Mucosa of stomach (tissue), 1 donor: Measurements from ENCODE around the gene WDR81.

ENCODE experiments used
- H3K27me3 ChIP-seq: one replicate; pipeline ENCODE4 v1.7.0; 2013; ENCODE audit warnings: mild to moderate bottlenecking, low read length; ENCODE audit not compliant: control insufficient read depth, insufficient read depth
- H3K36me3 ChIP-seq: one replicate; pipeline ENCODE4 v1.7.0; 2013; ENCODE audit warnings: low read length; ENCODE audit not compliant: control insufficient read depth, insufficient read depth
- H3K4me1 ChIP-seq: one replicate; pipeline ENCODE4 v1.7.0; 2013; ENCODE audit warnings: mild to moderate bottlenecking, low read length; ENCODE audit not compliant: control insufficient read depth, insufficient read depth
- H3K4me3 ChIP-seq: one replicate; pipeline ENCODE4 v1.7.0; 2013; ENCODE audit warnings: low read length
- H3K9ac ChIP-seq: one replicate; pipeline ENCODE4 v1.7.0; 2013; ENCODE audit warnings: mild to moderate bottlenecking, low read length, moderate library complexity
- H3K9me3 ChIP-seq: one replicate; pipeline ENCODE4 v1.7.0; 2013; ENCODE audit warnings: mild to moderate bottlenecking, low read length, moderate library complexity; ENCODE audit not compliant: control insufficient read depth
- donor health status: Pancreatic carcinoma.

The WDR81 gene

DNA sequence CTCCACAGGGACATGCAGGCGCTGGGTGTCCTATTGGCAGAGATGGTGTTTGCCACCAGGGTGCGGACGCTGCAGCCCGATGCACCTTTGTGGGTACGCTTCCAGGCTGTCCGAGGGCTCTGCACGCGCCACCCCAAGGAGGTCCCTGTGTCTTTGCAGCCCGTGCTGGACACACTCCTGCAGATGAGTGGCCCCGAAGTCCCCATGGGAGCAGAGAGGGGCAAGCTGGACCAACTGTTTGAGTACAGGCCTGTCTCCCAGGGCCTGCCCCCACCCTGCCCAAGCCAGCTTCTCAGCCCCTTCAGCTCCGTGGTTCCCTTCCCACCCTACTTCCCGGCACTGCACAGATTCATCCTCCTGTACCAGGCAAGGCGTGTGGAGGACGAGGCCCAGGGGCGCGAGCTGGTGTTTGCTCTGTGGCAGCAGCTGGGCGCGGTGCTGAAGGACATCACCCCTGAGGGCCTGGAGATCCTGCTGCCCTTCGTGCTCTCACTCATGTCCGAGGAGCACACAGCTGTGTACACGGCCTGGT is 2.8 kb downstream of the WDR81 start:
- H3K4me3 ChIP-seq: no peak overlapping the region
- H3K4me1 ChIP-seq: peaks cover 12% of the 10 kb centered on the region
- H3K27me3 ChIP-seq: no peaks in the 10 kb centered on the region
- no peaks in the 10 kb centered on the region for H3K9me3 ChIP-seq
- no peak overlapping the region for H3K9ac ChIP-seq
- H3K36me3 ChIP-seq: no peaks in the 10 kb centered on the region

DNA sequence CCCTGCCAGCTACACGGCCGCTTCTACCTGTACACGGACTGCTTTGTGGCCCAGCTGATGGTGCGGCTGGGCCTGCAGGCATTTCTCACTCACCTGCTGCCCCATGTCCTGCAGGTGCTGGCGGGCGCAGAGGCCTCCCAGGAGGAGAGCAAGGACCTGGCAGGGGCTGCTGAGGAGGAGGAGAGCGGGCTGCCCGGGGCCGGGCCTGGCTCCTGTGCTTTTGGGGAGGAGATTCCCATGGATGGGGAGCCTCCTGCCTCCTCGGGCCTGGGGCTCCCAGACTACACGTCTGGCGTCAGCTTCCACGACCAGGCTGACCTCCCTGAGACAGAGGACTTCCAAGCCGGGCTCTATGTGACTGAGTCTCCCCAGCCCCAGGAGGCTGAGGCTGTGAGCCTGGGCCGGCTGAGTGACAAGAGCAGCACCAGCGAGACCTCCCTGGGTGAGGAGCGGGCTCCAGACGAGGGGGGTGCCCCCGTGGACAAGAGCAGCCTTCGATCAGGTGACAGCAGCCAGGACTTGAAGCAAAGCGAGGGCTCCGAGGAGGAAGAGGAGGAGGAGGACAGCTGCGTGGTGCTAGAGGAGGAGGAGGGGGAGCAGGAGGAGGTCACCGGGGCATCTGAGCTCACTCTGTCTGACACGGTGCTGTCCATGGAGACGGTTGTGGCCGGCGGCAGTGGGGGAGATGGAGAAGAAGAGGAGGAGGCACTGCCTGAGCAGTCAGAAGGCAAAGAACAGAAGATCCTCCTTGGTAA is 3.5 kb downstream of the WDR81 start:
- H3K36me3 ChIP-seq: no peaks in the 10 kb centered on the region
- H3K9ac ChIP-seq: no peak overlapping the region
- peaks cover 12% of the 10 kb centered on the region for H3K4me1 ChIP-seq

GRCh38 chr17:1729966-1730325 is 5.4 kb downstream of the WDR81 start:
- H3K36me3 ChIP-seq: no peaks in the 10 kb centered on the region
- peaks cover 5% of the 10 kb centered on the region for H3K4me1 ChIP-seq
- H3K4me3 ChIP-seq: no peak overlapping the region

More for the DNA sequence above, 3.5 kb downstream of the WDR81 start:
- no peak overlapping the region for H3K4me3 ChIP-seq
- no peaks in the 10 kb centered on the region for H3K27me3 ChIP-seq
- no peaks in the 10 kb centered on the region for H3K9me3 ChIP-seq

GRCh38 chr17:1730326-1731193 is 6.1 kb downstream of the WDR81 start:
- H3K9me3 ChIP-seq: no peaks in the 10 kb centered on the region
- H3K9ac ChIP-seq: peak overlapping the region; percentile 43
- no peaks in the 10 kb centered on the region for H3K36me3 ChIP-seq
- H3K4me3 ChIP-seq: no peak overlapping the region
- H3K27me3 ChIP-seq: no peaks in the 10 kb centered on the region
- H3K4me1 ChIP-seq: peaks cover under 1% of the 10 kb centered on the region

More at GRCh38 chr17:1729966-1730325, 5.4 kb downstream of the WDR81 start:
- Histone ChIP-seq H3K27me3 (no peaks in the 10 kb centered on the region), H3K9me3 (no peaks in the 10 kb centered on the region), H3K9ac (no peak overlapping the region)

DNA sequence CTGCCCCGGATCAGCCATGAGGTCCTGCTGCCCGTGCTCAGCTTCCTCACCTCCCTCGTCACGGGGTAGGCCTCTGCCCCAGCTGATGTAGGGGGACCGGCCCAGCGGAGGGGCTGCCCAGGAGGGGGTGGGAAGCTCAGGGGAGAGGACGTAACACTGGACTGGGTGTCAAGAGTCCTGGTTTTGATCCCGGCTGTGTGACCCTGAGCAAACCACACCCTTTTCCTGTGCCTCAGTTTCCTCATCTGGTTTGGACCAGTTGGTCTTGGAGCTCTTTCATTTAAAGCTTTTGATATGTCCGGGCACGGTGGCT is 6.6 kb downstream of the WDR81 start:
- Histone ChIP-seq H3K9ac (no peak overlapping the region), H3K36me3 (no peaks in the 10 kb centered on the region), H3K27me3 (no peaks in the 10 kb centered on the region), H3K9me3 (no peaks in the 10 kb centered on the region), H3K4me3 (no peak overlapping the region), H3K4me1 (no peaks in the 10 kb centered on the region)

GRCh38 chr17:1732241-1732832 is 7.8 kb downstream of the WDR81 start:
- no peaks in the 10 kb centered on the region for H3K36me3 ChIP-seq
- H3K4me3 ChIP-seq: no peak overlapping the region
- H3K9ac ChIP-seq: no peak overlapping the region
- H3K4me1 ChIP-seq: no peaks in the 10 kb centered on the region
- H3K9me3 ChIP-seq: no peaks in the 10 kb centered on the region
- no peaks in the 10 kb centered on the region for H3K27me3 ChIP-seq

GRCh38 chr17:1732833-1733321 is 8.4 kb downstream of the WDR81 start:
- Histone ChIP-seq H3K36me3 (no peaks in the 10 kb centered on the region), H3K4me3 (no peak overlapping the region), H3K4me1 (no peaks in the 10 kb centered on the region), H3K9ac (no peak overlapping the region), H3K9me3 (no peaks in the 10 kb centered on the region), H3K27me3 (no peaks in the 10 kb centered on the region)

DNA sequence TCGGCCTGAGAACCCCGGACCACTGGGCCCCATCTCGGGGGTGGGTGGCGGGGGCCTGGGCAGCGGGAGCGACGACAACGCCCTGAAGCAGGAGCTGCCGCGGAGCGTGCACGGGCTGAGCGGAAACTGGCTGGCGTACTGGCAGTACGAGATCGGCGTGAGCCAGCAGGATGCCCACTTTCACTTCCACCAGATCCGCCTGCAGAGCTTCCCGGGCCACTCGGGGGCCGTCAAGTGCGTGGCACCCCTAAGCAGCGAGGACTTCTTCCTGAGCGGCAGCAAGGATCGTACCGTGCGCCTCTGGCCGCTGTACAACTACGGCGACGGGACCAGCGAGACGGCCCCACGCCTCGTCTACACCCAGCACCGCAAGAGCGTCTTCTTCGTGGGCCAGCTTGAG is 9.3 kb downstream of the WDR81 start:
- Histone ChIP-seq H3K36me3 (no peaks in the 10 kb centered on the region), H3K4me3 (no peak overlapping the region), H3K27me3 (no peaks in the 10 kb centered on the region), H3K9ac (no peak overlapping the region), H3K9me3 (no peaks in the 10 kb centered on the region), H3K4me1 (no peaks in the 10 kb centered on the region)

DNA sequence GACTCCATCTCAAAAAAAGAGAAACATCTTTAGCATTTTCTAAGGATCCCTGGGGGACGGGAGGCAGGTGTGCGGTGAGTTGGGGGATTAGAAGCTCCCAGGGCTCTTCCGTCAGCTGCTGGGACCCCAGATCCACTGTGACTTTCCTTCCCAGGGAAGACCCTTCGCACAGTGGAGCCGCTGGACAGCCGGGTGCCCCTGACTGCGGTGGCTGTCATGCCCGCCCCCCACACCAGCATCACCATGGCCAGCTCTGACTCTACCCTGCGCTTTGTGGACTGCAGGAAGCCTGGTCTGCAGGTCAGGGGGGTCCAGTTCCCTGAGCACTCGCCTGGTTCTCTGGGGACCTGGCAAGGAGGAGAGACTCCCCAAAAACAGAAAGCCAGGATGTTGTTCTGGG is 10.9 kb downstream of the WDR81 start:
- Histone ChIP-seq H3K27me3 (no peaks in the 10 kb centered on the region), H3K4me1 (no peaks in the 10 kb centered on the region), H3K9ac (no peak overlapping the region), H3K9me3 (no peaks in the 10 kb centered on the region), H3K4me3 (no peak overlapping the region), H3K36me3 (no peaks in the 10 kb centered on the region)

DNA sequence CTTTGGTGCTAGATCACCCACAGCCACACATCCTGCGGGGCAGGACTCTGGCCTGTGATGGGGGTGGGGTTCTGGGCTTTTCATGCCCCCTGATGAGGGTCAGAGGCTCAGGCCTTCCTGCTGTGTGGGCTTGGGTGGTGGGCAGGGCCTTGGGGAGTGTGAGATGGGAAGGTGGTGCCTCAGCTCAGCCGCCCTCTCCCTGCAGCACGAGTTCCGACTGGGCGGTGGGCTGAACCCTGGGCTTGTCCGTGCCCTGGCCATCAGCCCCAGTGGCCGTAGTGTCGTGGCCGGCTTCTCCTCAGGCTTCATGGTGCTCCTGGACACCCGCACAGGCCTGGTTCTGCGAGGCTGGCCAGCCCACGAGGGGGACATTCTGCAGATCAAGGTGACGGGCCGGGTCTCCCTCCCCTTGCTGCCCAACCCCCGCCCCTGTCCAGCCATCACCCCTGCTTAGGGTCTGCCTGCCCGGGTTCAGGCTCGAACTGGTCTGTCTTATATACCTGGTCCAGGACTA is 11.4 kb downstream of the WDR81 start:
- no peak overlapping the region for H3K4me3 ChIP-seq
- no peaks in the 10 kb centered on the region for H3K4me1 ChIP-seq
- no peaks in the 10 kb centered on the region for H3K36me3 ChIP-seq
- H3K9me3 ChIP-seq: no peaks in the 10 kb centered on the region
- no peak overlapping the region for H3K9ac ChIP-seq
- H3K27me3 ChIP-seq: no peaks in the 10 kb centered on the region

GRCh38 chr17:1736348-1737281 is 12.1 kb downstream of the WDR81 start:
- H3K9ac ChIP-seq: no peak overlapping the region

More at GRCh38 chr17:1736348-1737281, 12.1 kb downstream of the WDR81 start:
- H3K9me3 ChIP-seq: no peaks in the 10 kb centered on the region
- no peaks in the 10 kb centered on the region for H3K4me1 ChIP-seq
- no peaks in the 10 kb centered on the region for H3K27me3 ChIP-seq
- no peaks in the 10 kb centered on the region for H3K36me3 ChIP-seq
- H3K4me3 ChIP-seq: no peak overlapping the region
